GM12891 (cell line): ENCODE data around the gene SLC25A22.

Experiments
- POLR2A ChIP-seq: IDR thresholded peaks from 2 replicates; pipeline ENCODE4 v1.6.1; 2011; ENCODE audit warnings: low read depth, low read length, control low read depth
- POLR2AphosphoS5 ChIP-seq: IDR thresholded peaks from 2 replicates; pipeline ENCODE4 v1.6.1; 2011; ENCODE audit warnings: low read depth, low read length, control low read depth
- TAF1 ChIP-seq: IDR thresholded peaks from 2 replicates; pipeline ENCODE4 v1.6.1; 2011; ENCODE audit warnings: low read depth, low read length, control low read depth

GRCh38 chr11:788953-789940 lies 8.8 kb downstream of the SLC25A22 start:
- no peak for TF ChIP-seq POLR2A
- TF ChIP-seq POLR2AphosphoS5: no peak
- no peak for TF ChIP-seq TAF1
